Activated naive CD8-positive, alpha-beta T cell treated with anti-CD3 and anti-CD28 coated beads for 36 hours (primary cell): ENCODE data around the gene PLCXD1. TPM values are rescaled to one million over a fixed set of nuclear protein-coding genes. Genes with fewer than 3 reads are reported as not detected.
"Not testable (repeated sequence)": the region's sequence is repeated elsewhere in the genome, so short reads cannot be mapped to it uniquely, and the experiment has no call there.

ENCODE experiments used
- DNase-seq: peaks from one replicate; pipeline ENCODE4 v3.0.0; 2021
- H3K27ac Mint-ChIP-seq: one replicate; pipeline ENCODE4 v1.8.0; 2022; ENCODE audit warnings: mild to moderate bottlenecking, moderate library complexity, mixed read lengths
- H3K27me3 Mint-ChIP-seq: one replicate; pipeline ENCODE4 v1.8.0; 2022; ENCODE audit warnings: mild to moderate bottlenecking, mixed read lengths
- H3K36me3 Mint-ChIP-seq: one replicate; pipeline ENCODE4 v1.8.0; 2021; ENCODE audit warnings: mild to moderate bottlenecking, mixed read lengths
- H3K4me1 Mint-ChIP-seq: one replicate; pipeline ENCODE4 v1.8.0; 2021; ENCODE audit warnings: mixed read lengths
- H3K4me3 Mint-ChIP-seq: one replicate; pipeline ENCODE4 v1.8.0; 2022; ENCODE audit warnings: mild to moderate bottlenecking, moderate library complexity, mixed read lengths
- H3K9me3 Mint-ChIP-seq: one replicate; pipeline ENCODE4 v1.8.0; 2022; ENCODE audit warnings: mixed read lengths
- total RNA-seq, 2 experiments: library from RNA; stranded (reverse); gene quantifications; one replicate each; pipeline ENCODE4 v1.2.3, GENCODE V29; 2021

The PLCXD1 gene
- total RNA-seq, 2 experiments from 2014 or later: 43.1 to 43.8 TPM

- Mint-ChIP-seq H3K4me3 (peak overlapping the region; percentile 59), H3K36me3 (peaks cover 21% of the 10 kb centered on the region), H3K4me1 (peaks cover 10% of the 10 kb centered on the region), H3K9me3 (no peaks in the 10 kb centered on the region), H3K27me3 (peaks cover 4% of the 10 kb centered on the region), H3K27ac (peak overlapping the region; percentile 58)
- no peak for DNase-seq
These were observed 35.5 kb downstream of the PLCXD1 start for GRCh38 chrX:316351-317325.

- Mint-ChIP-seq H3K36me3 (peaks cover 15% of the 10 kb centered on the region), H3K27me3 (peaks cover 4% of the 10 kb centered on the region), H3K4me1 (peaks cover 11% of the 10 kb centered on the region), H3K9me3 (no peaks in the 10 kb centered on the region), H3K4me3 (peak overlapping the region; percentile 87), H3K27ac (peak overlapping the region; percentile 97)
- DNase-seq: no peak
These were observed 36.4 kb downstream of the PLCXD1 start for GRCh38 chrX:317424-318067.

GRCh38 chrX:318068-318738, 37.0 kb downstream of the PLCXD1 start:
- peak overlapping the region; percentile 87 for H3K4me3 Mint-ChIP-seq
- H3K4me1 Mint-ChIP-seq: peaks cover 14% of the 10 kb centered on the region
- H3K27ac Mint-ChIP-seq: peak overlapping the region; percentile 97
- H3K27me3 Mint-ChIP-seq: peaks cover 4% of the 10 kb centered on the region
- H3K36me3 Mint-ChIP-seq: peaks cover 14% of the 10 kb centered on the region
- peak; percentile 97 for DNase-seq
- no peaks in the 10 kb centered on the region for H3K9me3 Mint-ChIP-seq

- no peaks in the 10 kb centered on the region for H3K9me3 Mint-ChIP-seq
These were observed 37.8 kb downstream of the PLCXD1 start, which contains the start of gene GTPBP6 for GRCh38 chrX:318739-319578. Gene GTPBP6 (minus strand): TSS chrX:318796. CDS start chrX:318787, 9 bp downstream.

GRCh38 chrX:319579-320125, 38.5 kb downstream of the PLCXD1 start:
- Mint-ChIP-seq H3K36me3 (peaks cover 11% of the 10 kb centered on the region), H3K4me1 (peaks cover 18% of the 10 kb centered on the region)
- no peak for DNase-seq

More at GRCh38 chrX:318739-319578, 37.8 kb downstream of the PLCXD1 start, which contains the start of gene GTPBP6:
- H3K4me3 Mint-ChIP-seq: peak within 1 kb of the TSS; percentile 87
- peaks cover 18% of the 10 kb centered on the region for H3K4me1 Mint-ChIP-seq
- peaks cover 11% of the 10 kb centered on the region for H3K36me3 Mint-ChIP-seq
- DNase-seq: peak; percentile 99
- peaks cover 4% of the 10 kb centered on the region for H3K27me3 Mint-ChIP-seq
- peak within 1 kb of the TSS; percentile 97 for H3K27ac Mint-ChIP-seq

GRCh38 chrX:320126-320783, 39.1 kb downstream of the PLCXD1 start:
- Mint-ChIP-seq H3K36me3 (peaks cover 11% of the 10 kb centered on the region), H3K27ac (peak overlapping the region; percentile 62), H3K9me3 (no peaks in the 10 kb centered on the region), H3K4me3 (peak overlapping the region; percentile 87), H3K4me1 (peaks cover 22% of the 10 kb centered on the region), H3K27me3 (peaks cover 8% of the 10 kb centered on the region)
- no peak for DNase-seq

More at GRCh38 chrX:319579-320125, 38.5 kb downstream of the PLCXD1 start:
- Mint-ChIP-seq H3K9me3 (no peaks in the 10 kb centered on the region), H3K4me3 (peak overlapping the region; percentile 87), H3K27me3 (peaks cover 6% of the 10 kb centered on the region), H3K27ac (peak overlapping the region; percentile 62)

GRCh38 chrX:323721-324628, 42.8 kb downstream of the PLCXD1 start:
- Mint-ChIP-seq H3K4me3 (peak overlapping the region; percentile 53), H3K27me3 (peaks cover 4% of the 10 kb centered on the region), H3K4me1 (peaks cover 16% of the 10 kb centered on the region), H3K36me3 (no peaks in the 10 kb centered on the region), H3K27ac (no peak overlapping the region), H3K9me3 (no peaks in the 10 kb centered on the region)
- DNase-seq: peak; percentile 54

GRCh38 chrX:324664-325063, 43.5 kb downstream of the PLCXD1 start:
- H3K4me3 Mint-ChIP-seq, H3K9me3 Mint-ChIP-seq, DNase-seq, H3K27ac Mint-ChIP-seq, H3K27me3 Mint-ChIP-seq, H3K36me3 Mint-ChIP-seq: not testable (repeated sequence)
- H3K4me1 Mint-ChIP-seq: peaks cover 16% of the 10 kb centered on the region

- H3K27ac Mint-ChIP-seq: no peak overlapping the region
- no peaks in the 10 kb centered on the region for H3K9me3 Mint-ChIP-seq
- DNase-seq: no peak
- H3K4me1 Mint-ChIP-seq: peaks cover 9% of the 10 kb centered on the region
- no peaks in the 10 kb centered on the region for H3K36me3 Mint-ChIP-seq
- no peak overlapping the region for H3K4me3 Mint-ChIP-seq
- peaks cover 4% of the 10 kb centered on the region for H3K27me3 Mint-ChIP-seq
These were observed 46.5 kb downstream of the PLCXD1 start for GRCh38 chrX:327660-328126.

- Mint-ChIP-seq H3K4me1 (peaks cover 4% of the 10 kb centered on the region), H3K27me3 (peaks cover 4% of the 10 kb centered on the region), H3K36me3 (no peaks in the 10 kb centered on the region), H3K27ac (no peak overlapping the region), H3K9me3 (no peaks in the 10 kb centered on the region), H3K4me3 (no peak overlapping the region)
- DNase-seq: no peak
These were observed 48.2 kb downstream of the PLCXD1 start for GRCh38 chrX:329291-329910.

GRCh38 chrX:330141-330725, 49.1 kb downstream of the PLCXD1 start:
- not testable (repeated sequence) for H3K4me3 Mint-ChIP-seq, H3K36me3 Mint-ChIP-seq, H3K9me3 Mint-ChIP-seq, DNase-seq, H3K27ac Mint-ChIP-seq, H3K27me3 Mint-ChIP-seq, H3K4me1 Mint-ChIP-seq

- no peaks in the 10 kb centered on the region for H3K27me3 Mint-ChIP-seq
- no peak overlapping the region for H3K4me3 Mint-ChIP-seq
- no peaks in the 10 kb centered on the region for H3K36me3 Mint-ChIP-seq
- no peaks in the 10 kb centered on the region for H3K4me1 Mint-ChIP-seq
- H3K27ac Mint-ChIP-seq: no peak overlapping the region
- DNase-seq: no peak
- H3K9me3 Mint-ChIP-seq: no peaks in the 10 kb centered on the region
These were observed 49.6 kb downstream of the PLCXD1 start for GRCh38 chrX:330726-331150.
